ENCODE data around the gene PPP1R3E.

The PPP1R3E gene

DNA sequence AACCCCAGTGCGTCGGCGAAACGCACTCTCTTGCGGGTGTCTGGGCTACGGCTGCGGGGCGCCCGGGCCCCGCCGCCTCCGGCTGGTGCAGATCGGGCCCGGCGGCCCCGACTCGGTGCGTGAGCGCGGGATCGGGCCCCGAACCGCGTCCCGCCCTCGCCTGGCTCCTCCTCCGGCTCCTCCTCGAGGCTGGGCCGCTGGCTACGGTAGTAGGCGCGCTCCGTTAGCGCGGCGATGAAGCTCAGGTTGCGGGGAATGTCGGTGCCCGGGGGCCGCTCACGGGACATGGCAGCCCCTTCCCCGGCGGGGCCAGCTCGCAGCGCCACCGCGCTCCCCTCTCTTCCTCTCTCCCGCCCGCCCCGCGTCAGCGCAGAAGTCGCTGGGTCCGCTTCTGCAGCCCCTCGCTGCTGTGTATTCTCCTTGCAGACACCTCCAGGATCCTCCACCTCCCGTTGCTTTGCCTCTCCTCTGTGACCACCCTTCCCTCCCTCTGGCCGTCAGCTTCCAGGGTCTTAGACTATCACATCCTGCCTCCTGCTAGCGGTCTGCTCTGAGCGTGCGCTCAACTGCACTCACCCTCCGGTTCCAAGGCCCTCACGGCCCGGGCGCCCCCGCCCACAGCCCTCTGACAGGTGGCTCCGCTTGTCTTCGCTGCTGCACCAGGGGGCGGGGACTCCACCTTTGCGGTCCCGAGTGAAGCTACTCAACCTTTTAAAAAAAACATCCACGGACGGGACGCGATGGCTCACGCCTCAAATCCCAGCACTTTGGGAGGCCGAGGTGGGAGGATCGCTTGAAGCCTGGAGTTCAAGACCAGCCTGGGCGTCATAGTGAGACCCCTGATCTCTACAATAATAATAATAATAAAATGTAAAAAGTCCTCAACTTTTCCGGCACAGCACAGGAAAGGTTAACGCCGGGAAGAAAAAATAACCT, at the start of gene PPP1R3E:
Gene PPP1R3E, minus strand, starts transcription at position 570 of the 936 bp plus-strand sequence. Its CDS starts 283 bp downstream, at position 287.
- peak within 1 kb of the TSS; percentile 89 for H3K4me3 ChIP-seq (ENCODE audit: low read depth, low read length)
- TF ChIP-seq CTCF (IDR thresholded peaks at IDR 0.05; ENCODE audit: insufficient read depth, low read depth, low read length, missing control alignments): no peak
- peak; percentile 92 for DNase-seq (ENCODE audit: low read depth)

- no peak for TF ChIP-seq CTCF (IDR thresholded peaks at IDR 0.05; ENCODE audit: insufficient read depth, low read depth, low read length, missing control alignments)
- DNase-seq (ENCODE audit: low read depth): no peak
- no peak overlapping the region for H3K4me3 ChIP-seq (ENCODE audit: low read depth, low read length)
These were observed 49.2 kb upstream of the PPP1R3E start for GRCh38 chr14:23351681-23352505.

- DNase-seq (ENCODE audit: low read depth): no peak
- no peak overlapping the region for H3K4me3 ChIP-seq (ENCODE audit: low read depth, low read length)
- TF ChIP-seq CTCF (IDR thresholded peaks at IDR 0.05; ENCODE audit: insufficient read depth, low read depth, low read length, missing control alignments): no peak
These were observed 46.6 kb upstream of the PPP1R3E start for GRCh38 chr14:23349156-23349845.

- no peak for TF ChIP-seq CTCF (IDR thresholded peaks at IDR 0.05; ENCODE audit: insufficient read depth, low read depth, low read length, missing control alignments)
- DNase-seq (ENCODE audit: low read depth): no peak
- H3K4me3 ChIP-seq (ENCODE audit: low read depth, low read length): no peak overlapping the region
These were observed 45.6 kb upstream of the PPP1R3E start for GRCh38 chr14:23348297-23348655.

- no peak for TF ChIP-seq CTCF (IDR thresholded peaks at IDR 0.05; ENCODE audit: insufficient read depth, low read depth, low read length, missing control alignments)
These were observed 45.0 kb upstream of the PPP1R3E start for GRCh38 chr14:23347406-23348296.

More at GRCh38 chr14:23347406-23348296, 45.0 kb upstream of the PPP1R3E start:
- no peak overlapping the region for H3K4me3 ChIP-seq (ENCODE audit: low read depth, low read length)
- no peak for DNase-seq (ENCODE audit: low read depth)

Measured in GM12865 (cell line).